Heart left ventricle (tissue), 13 donors: ENCODE measurements around the gene ARHGAP12.

ENCODE experiments used
- CTCF ChIP-seq, 12 donors: fragments of 200-600 bp; sonication (generic) in 4 of 12; IDR thresholded peaks; one replicate each; pipeline versions ENCODE4 v1.5.0 to v1.8.0; 2018 to 2022; ENCODE audit warnings: antibody characterized with exemption in 12 of 12, mild to moderate bottlenecking in 5 of 12
- POLR2A ChIP-seq, 2 donors: fragments of 450-650 bp; IDR thresholded peaks; one replicate each; pipeline ENCODE4 v1.6.1; 2017; ENCODE audit warnings: antibody characterized with exemption in 2 of 2, mild to moderate bottlenecking in 2 of 2, moderate library complexity in 2 of 2
- donor health status: ischemic (EF 13 %, LVEDD 7.1; RV severe dilation, severe dysfunction).
- donor health status: DM: no; HTN: yes; CAD: no.
- donor health status: DM: no; HTN: no; CAD: no.
- donor health status: ischemic (EF 25% LVEDD 6.9; RV normal size, moderate dysfunction).
- donor health status: ischemic (EF 25% LVEDD 5.7; RV mildly dilated, moderate dysfunction).
- donor health status: ischemic (EF 35%, LVEDD 5.7; RV mildly dilated, moderate dysfunction).
- donor health status: nonischemic (EF 11% LVEDD 7.7; RV severe dilation, severe dysfunction).
- donor health status: DM: yes; HTN: yes; CAD: no.
- donor health status: PGD.
- donor health status: ischemic (EF 29% LVEDD 5.4; RV normal size, mild dysfunction).
- donor health status: nonischemic (EF 23%, LVEDD 6.1; RV moderate dilation, normal function).

DNA sequence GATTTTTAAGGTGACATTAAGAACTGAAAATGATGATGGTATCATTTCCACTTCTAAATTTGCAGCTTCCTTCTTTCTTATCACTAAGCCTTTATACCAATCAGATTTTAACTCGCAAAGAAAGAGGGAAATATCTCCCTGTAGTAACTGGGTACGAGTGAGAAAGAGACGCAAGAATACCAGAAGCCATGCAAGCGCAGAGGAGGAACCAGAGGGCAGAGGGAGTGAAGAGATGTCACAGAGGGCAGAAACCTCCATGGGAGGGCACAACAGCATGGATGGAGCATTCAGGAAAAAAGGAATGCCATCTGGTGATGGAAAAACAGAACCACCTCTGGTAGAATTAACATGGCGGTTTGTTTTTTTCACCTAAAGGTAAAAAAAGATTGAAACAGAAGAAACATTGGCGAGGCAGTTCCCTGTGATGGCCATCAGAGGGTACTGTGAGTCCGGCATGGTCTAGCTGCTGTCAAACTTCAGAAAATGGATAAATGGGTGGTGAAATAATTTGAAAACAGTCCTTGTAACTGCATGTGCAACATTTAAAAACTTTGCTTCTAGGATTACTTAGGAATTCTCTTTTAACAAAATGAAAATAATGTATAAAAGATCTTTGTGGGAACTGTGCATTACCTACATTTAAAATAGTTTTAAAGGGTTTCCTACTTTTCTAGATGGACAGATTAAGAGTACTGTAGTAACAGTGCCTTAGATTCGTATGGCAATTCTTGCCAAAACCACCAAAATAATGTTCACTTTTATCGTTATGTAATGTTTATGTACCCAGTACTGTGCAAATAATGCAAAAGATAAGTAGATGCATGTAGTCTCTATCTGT lies 91.8 kb downstream of the ARHGAP12 start:
- peak; percentile 15 to 60 (median 46) for TF ChIP-seq CTCF (IDR thresholded peaks at IDR 0.05)
- TF ChIP-seq POLR2A (IDR thresholded peaks at IDR 0.05) = no peak
